ENCODE data around the gene SVOP. TPM values are rescaled to one million over a fixed set of nuclear protein-coding genes. Genes with fewer than 3 reads are reported as not detected.

The SVOP gene
- total and polyA plus RNA-seq, 5 donors from 2014 or later = not detected

DNA sequence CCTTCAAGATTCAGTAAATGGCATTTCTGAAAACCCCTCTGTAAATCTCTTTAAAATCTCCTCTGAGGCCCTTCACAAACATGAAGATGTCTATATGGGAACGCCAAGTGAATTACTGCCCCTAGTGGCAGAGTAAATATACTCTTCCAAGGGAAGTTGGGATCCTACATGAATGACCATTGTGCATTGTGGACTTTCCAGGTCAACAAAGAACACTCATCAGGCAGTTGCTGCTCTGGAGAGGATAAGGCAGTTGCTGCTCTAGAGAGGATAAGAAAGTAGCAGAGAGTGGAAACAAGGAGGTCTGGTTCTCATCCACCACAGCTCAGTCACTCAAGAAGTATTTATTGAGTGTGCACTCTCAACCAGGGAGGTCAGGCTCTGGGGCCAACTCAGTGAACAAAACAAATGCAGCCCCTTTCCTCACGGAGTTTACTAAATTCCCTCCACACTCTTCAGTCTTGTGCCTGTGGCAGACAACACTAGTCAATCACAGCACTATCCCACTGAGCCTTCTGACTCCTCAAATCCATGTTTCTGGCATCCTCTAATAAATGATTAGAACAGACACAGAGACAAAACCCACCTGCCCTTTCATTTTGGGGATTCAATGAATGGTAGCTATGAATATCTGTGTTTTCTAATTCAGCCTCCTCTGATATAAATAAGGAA, 52.9 kb downstream of the SVOP start:
- H3K36me3 Mint-ChIP-seq = no peaks in the 10 kb centered on the region
- ATAC-seq (ENCODE audit: low read depth in 2 of 2) (no peak), DNase-seq (peak in 1 of 3 donors; percentile 11)
- Histone ChIP-seq H3K27ac (ENCODE audit: insufficient read depth, low read length, poor library complexity, severe bottlenecking) (no peak overlapping the region), H3K9me3 (ENCODE audit: control insufficient read depth in 2 of 2, low read length in 2 of 2) (no peaks in the 10 kb centered on the region), H3K36me3 (ENCODE audit: control insufficient read depth, insufficient read depth, low read length) (no peaks in the 10 kb centered on the region), H3K27me3 (ENCODE audit: control insufficient read depth, insufficient read depth, low read length) (peaks cover 2% of the 10 kb centered on the region), H3K4me1 (ENCODE audit: control insufficient read depth, insufficient read depth, low read length, poor library complexity, severe bottlenecking) (no peaks in the 10 kb centered on the region), H3K4me3 (ENCODE audit: low read depth, low read length) (no peak overlapping the region)
- H3K4me1 Mint-ChIP-seq = no peaks in the 10 kb centered on the region
- H3K9me3 Mint-ChIP-seq = peaks cover 0 to 1% (median 0%) of the 10 kb centered on the region in 7 donors
- no peak overlapping the region for H3K27ac Mint-ChIP-seq
- peaks cover 13% of the 10 kb centered on the region for H3K27me3 Mint-ChIP-seq
- no peak overlapping the region for H3K4me3 Mint-ChIP-seq

GRCh38 chr12:108966378-108967151, 54.3 kb downstream of the SVOP start:
- H3K4me1 ChIP-seq (ENCODE audit: control insufficient read depth, insufficient read depth, low read length, poor library complexity, severe bottlenecking) = no peaks in the 10 kb centered on the region
- ATAC-seq (ENCODE audit: low read depth in 2 of 2) = no peak

GRCh38 chr12:108965886-108966285, 55.0 kb downstream of the SVOP start:
- H3K27me3 ChIP-seq (ENCODE audit: control insufficient read depth, insufficient read depth, low read length) = no peaks in the 10 kb centered on the region
- Mint-ChIP-seq H3K4me3 (no peak overlapping the region), H3K9me3 (peaks cover 0 to 1% (median 0%) of the 10 kb centered on the region in 7 donors), H3K36me3 (no peaks in the 10 kb centered on the region), H3K4me1 (no peaks in the 10 kb centered on the region), H3K27me3 (peaks cover 6% of the 10 kb centered on the region), H3K27ac (no peak overlapping the region)
- DNase-seq (no peak), ATAC-seq (ENCODE audit: low read depth in 2 of 2) (no peak)
- H3K27ac ChIP-seq (ENCODE audit: insufficient read depth, low read length, poor library complexity, severe bottlenecking) = no peak overlapping the region
- H3K4me1 ChIP-seq (ENCODE audit: control insufficient read depth, insufficient read depth, low read length, poor library complexity, severe bottlenecking) = no peaks in the 10 kb centered on the region
- H3K36me3 ChIP-seq (ENCODE audit: control insufficient read depth, insufficient read depth, low read length) = no peaks in the 10 kb centered on the region
- no peaks in the 10 kb centered on the region for H3K9me3 ChIP-seq (ENCODE audit: control insufficient read depth in 2 of 2, low read length in 2 of 2)
- H3K4me3 ChIP-seq (ENCODE audit: low read depth, low read length) = no peak overlapping the region

More at GRCh38 chr12:108966378-108967151, 54.3 kb downstream of the SVOP start:
- H3K36me3 ChIP-seq (ENCODE audit: control insufficient read depth, insufficient read depth, low read length) = no peaks in the 10 kb centered on the region
- Mint-ChIP-seq H3K27ac (no peak overlapping the region), H3K9me3 (peaks cover 0 to 1% (median 0%) of the 10 kb centered on the region in 7 donors), H3K27me3 (peaks cover 8% of the 10 kb centered on the region), H3K4me1 (no peaks in the 10 kb centered on the region), H3K36me3 (no peaks in the 10 kb centered on the region), H3K4me3 (no peak overlapping the region)
- H3K27ac ChIP-seq (ENCODE audit: insufficient read depth, low read length, poor library complexity, severe bottlenecking) = no peak overlapping the region
- H3K27me3 ChIP-seq (ENCODE audit: control insufficient read depth, insufficient read depth, low read length) = no peaks in the 10 kb centered on the region
- no peak for DNase-seq
- H3K4me3 ChIP-seq (ENCODE audit: low read depth, low read length) = no peak overlapping the region
- no peaks in the 10 kb centered on the region for H3K9me3 ChIP-seq (ENCODE audit: control insufficient read depth in 2 of 2, low read length in 2 of 2)

- DNase-seq (no peak), ATAC-seq (ENCODE audit: low read depth in 2 of 2) (no peak)
- Histone ChIP-seq H3K9me3 (ENCODE audit: control insufficient read depth in 2 of 2, low read length in 2 of 2) (no peaks in the 10 kb centered on the region), H3K27me3 (ENCODE audit: control insufficient read depth, insufficient read depth, low read length) (no peaks in the 10 kb centered on the region), H3K4me3 (ENCODE audit: low read depth, low read length) (no peak overlapping the region), H3K36me3 (ENCODE audit: control insufficient read depth, insufficient read depth, low read length) (no peaks in the 10 kb centered on the region), H3K27ac (ENCODE audit: insufficient read depth, low read length, poor library complexity, severe bottlenecking) (no peak overlapping the region), H3K4me1 (ENCODE audit: control insufficient read depth, insufficient read depth, low read length, poor library complexity, severe bottlenecking) (no peaks in the 10 kb centered on the region)
- Mint-ChIP-seq H3K4me1 (no peaks in the 10 kb centered on the region), H3K9me3 (peaks cover 0 to 1% (median 0%) of the 10 kb centered on the region in 7 donors), H3K27ac (no peak overlapping the region), H3K36me3 (no peaks in the 10 kb centered on the region), H3K27me3 (peaks cover 6% of the 10 kb centered on the region), H3K4me3 (no peak overlapping the region)
These were observed 56.2 kb downstream of the SVOP start for GRCh38 chr12:108964371-108965352.

- H3K4me1 Mint-ChIP-seq = no peaks in the 10 kb centered on the region
These were observed 58.6 kb downstream of the SVOP start for GRCh38 chr12:108962256-108962655.

GRCh38 chr12:108959748-108960655, 60.9 kb downstream of the SVOP start:
- ATAC-seq (ENCODE audit: low read depth in 2 of 2) = no peak
- H3K27me3 ChIP-seq (ENCODE audit: control insufficient read depth, insufficient read depth, low read length) = no peaks in the 10 kb centered on the region
- H3K9me3 ChIP-seq (ENCODE audit: control insufficient read depth in 2 of 2, low read length in 2 of 2) = no peaks in the 10 kb centered on the region
- no peaks in the 10 kb centered on the region for H3K36me3 ChIP-seq (ENCODE audit: control insufficient read depth, insufficient read depth, low read length)
- no peaks in the 10 kb centered on the region for H3K4me1 Mint-ChIP-seq
- peaks cover 6% of the 10 kb centered on the region for H3K27me3 Mint-ChIP-seq
- no peaks in the 10 kb centered on the region for H3K9me3 Mint-ChIP-seq
- DNase-seq = no peak
- no peak overlapping the region for H3K4me3 Mint-ChIP-seq
- H3K27ac ChIP-seq (ENCODE audit: insufficient read depth, low read length, poor library complexity, severe bottlenecking) = no peak overlapping the region
- no peak overlapping the region for H3K27ac Mint-ChIP-seq
- no peak overlapping the region for H3K4me3 ChIP-seq (ENCODE audit: low read depth, low read length)
- no peaks in the 10 kb centered on the region for H3K36me3 Mint-ChIP-seq
- H3K4me1 ChIP-seq (ENCODE audit: control insufficient read depth, insufficient read depth, low read length, poor library complexity, severe bottlenecking) = no peaks in the 10 kb centered on the region

More at GRCh38 chr12:108962256-108962655, 58.6 kb downstream of the SVOP start:
- no peaks in the 10 kb centered on the region for H3K36me3 ChIP-seq (ENCODE audit: control insufficient read depth, insufficient read depth, low read length)
- no peaks in the 10 kb centered on the region for H3K9me3 ChIP-seq (ENCODE audit: control insufficient read depth in 2 of 2, low read length in 2 of 2)
- H3K27ac ChIP-seq (ENCODE audit: insufficient read depth, low read length, poor library complexity, severe bottlenecking) = no peak overlapping the region
- Mint-ChIP-seq H3K36me3 (no peaks in the 10 kb centered on the region), H3K27me3 (no peaks in the 10 kb centered on the region), H3K4me3 (no peak overlapping the region), H3K27ac (no peak overlapping the region), H3K9me3 (no peaks in the 10 kb centered on the region)
- H3K27me3 ChIP-seq (ENCODE audit: control insufficient read depth, insufficient read depth, low read length) = no peaks in the 10 kb centered on the region
- no peak overlapping the region for H3K4me3 ChIP-seq (ENCODE audit: low read depth, low read length)
- DNase-seq = no peak
- no peak for ATAC-seq (ENCODE audit: low read depth in 2 of 2)
- no peaks in the 10 kb centered on the region for H3K4me1 ChIP-seq (ENCODE audit: control insufficient read depth, insufficient read depth, low read length, poor library complexity, severe bottlenecking)

Measured in CD4-positive, CD25-positive, alpha-beta regulatory T cell (primary cell).